Measurements from ENCODE around the gene LTBP3.
"Not testable (repeated sequence)": the region's sequence is repeated elsewhere in the genome, so short reads cannot be mapped to it uniquely, and the experiment has no call there.

LTBP3 gene

GRCh38 chr11:65571940-65572339 is 13.8 kb upstream of the LTBP3 start:
- DNase-seq (ENCODE audit: low read depth in 2 of 2) = no peak

GRCh38 chr11:65571420-65571819 is 13.3 kb upstream of the LTBP3 start:
- DNase-seq (ENCODE audit: low read depth in 2 of 2) = no peak

GRCh38 chr11:65569973-65570918 is 12.1 kb upstream of the LTBP3 start, which contains the start of gene ZNRD2:
TSS of gene ZNRD2 (plus strand) at chr11:65570477. CDS start at chr11:65570492, 15 bp downstream.
- DNase-seq (ENCODE audit: low read depth in 2 of 2) = peak; percentile 94 to 97

GRCh38 chr11:65569164-65569972 is 11.2 kb upstream of the LTBP3 start:
- DNase-seq (ENCODE audit: low read depth in 2 of 2) = no peak

GRCh38 chr11:65565624-65566453 is 7.7 kb upstream of the LTBP3 start:
- DNase-seq (ENCODE audit: low read depth in 2 of 2) = no peak

DNA sequence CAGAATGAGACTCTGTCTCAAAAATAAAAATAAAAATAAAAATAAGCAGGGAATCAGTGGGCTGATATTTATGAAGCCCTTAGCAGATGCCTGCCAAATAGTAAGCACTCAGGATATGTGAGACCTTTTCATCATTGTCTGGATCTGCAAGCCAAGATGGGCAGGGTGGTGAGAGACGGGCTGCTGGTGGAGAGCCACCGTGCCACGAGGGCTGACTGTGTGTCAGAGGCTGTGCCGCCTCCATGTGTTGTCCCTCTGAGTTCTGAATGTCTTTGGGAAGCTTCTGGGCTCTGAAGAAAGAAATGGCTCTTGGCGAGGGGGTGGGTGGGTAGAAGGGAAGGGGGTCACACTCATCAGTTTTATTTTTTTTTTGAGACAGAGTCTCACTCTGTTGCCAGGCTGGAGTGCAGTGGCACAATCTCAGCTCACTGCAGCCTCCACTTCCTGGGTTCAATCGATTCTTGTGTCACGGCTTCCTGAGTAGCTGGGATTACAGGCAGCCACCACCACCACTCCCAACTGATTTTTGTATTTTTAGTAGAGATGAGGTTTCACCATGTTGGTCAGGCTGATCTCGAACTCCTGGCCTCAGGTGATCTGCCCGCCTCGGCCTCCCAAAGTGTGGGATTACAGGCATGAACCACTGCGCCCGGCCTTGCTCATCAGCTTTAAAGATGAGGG is 6.9 kb upstream of the LTBP3 start:
- DNase-seq (ENCODE audit: low read depth in 2 of 2) = not testable (repeated sequence)

- no peak for DNase-seq (ENCODE audit: low read depth in 2 of 2)
These were observed 5.4 kb upstream of the LTBP3 start for GRCh38 chr11:65563601-65564000.

GRCh38 chr11:65562788-65563187 is 4.6 kb upstream of the LTBP3 start:
- no peak for DNase-seq (ENCODE audit: low read depth in 2 of 2)

DNA sequence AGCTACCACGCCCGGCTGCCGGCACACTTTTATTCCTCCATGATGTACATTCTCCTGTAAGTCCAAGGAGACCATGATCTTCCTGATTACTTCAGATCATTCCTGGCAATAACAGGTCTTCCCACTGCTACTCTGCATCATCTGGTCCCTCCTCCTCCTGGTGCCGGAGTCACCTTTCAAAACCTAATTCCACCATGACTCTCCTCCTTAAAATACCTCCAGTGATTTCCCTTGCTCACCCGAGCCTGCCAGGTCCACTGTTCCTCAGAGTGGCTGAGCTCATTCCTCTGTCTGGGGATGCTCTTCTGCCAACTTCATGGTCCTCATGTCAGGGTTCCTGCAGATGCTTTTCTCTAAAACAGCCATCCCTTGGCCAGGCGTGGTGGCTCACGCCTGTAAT is 3.9 kb upstream of the LTBP3 start:
- no peak for DNase-seq (ENCODE audit: low read depth in 2 of 2)

- DNase-seq (ENCODE audit: low read depth in 2 of 2) = no peak
These were observed 2.6 kb upstream of the LTBP3 start for GRCh38 chr11:65560555-65561418.

GRCh38 chr11:65559951-65560537 is 1.9 kb upstream of the LTBP3 start:
- DNase-seq (ENCODE audit: low read depth in 2 of 2) = no peak

DNA sequence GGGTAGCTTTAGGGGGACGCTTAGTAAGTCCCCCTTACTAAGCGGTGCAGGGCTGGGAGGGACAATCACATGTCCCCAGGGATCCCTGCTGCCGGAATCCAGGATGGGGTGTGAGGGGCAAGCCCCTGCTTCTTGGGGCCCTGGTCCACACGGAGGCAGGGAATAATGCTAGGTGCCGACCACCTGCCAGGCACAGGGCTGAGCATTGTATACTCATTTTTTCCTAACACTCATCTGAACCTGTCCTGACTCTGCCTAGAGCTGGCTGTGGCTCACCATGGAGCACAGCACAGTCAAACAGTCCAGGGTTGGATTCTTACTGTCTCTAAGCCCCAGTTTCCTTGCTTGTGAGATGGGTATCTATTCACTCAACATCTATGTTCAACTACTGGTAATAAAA is 1.4 kb upstream of the LTBP3 start:
- DNase-seq (ENCODE audit: low read depth in 2 of 2) = no peak

DNA sequence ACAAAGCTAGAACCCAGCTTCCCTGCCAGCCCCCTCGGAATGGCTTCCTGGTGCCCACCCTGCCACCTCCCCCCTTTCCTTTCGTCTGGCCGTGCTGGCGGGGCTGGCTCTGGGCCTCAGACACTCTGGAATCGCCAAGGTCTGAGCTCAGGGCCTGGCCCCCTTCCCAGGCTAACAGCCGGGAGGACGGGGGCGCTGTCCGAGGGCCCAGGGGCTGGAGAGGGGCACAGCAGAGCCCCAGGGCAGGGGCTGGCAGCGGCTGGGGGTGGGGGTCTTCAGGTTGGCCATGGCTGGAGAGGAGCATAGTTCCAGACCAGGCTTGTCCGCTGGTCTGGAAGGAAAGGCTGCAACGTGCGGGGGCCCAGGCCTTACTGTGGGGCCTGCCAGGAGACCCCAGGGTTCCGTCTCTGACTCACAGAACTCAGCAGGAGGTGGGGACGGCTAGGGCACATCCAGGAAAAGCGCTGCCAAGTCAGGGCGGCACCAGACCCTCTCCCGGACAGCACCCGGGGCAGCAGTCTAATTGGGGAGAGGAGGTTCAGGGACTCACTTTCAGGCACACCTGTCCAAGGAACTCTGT is 861 bp upstream of the LTBP3 start:
- no peak for DNase-seq (ENCODE audit: low read depth in 2 of 2)

GRCh38 chr11:65557280-65558001 is 718 bp downstream of the LTBP3 start:
- no peak for DNase-seq (ENCODE audit: low read depth in 2 of 2)

- DNase-seq (ENCODE audit: low read depth in 2 of 2) = no peak
These were observed 1.5 kb downstream of the LTBP3 start for GRCh38 chr11:65556470-65557279.

DNA sequence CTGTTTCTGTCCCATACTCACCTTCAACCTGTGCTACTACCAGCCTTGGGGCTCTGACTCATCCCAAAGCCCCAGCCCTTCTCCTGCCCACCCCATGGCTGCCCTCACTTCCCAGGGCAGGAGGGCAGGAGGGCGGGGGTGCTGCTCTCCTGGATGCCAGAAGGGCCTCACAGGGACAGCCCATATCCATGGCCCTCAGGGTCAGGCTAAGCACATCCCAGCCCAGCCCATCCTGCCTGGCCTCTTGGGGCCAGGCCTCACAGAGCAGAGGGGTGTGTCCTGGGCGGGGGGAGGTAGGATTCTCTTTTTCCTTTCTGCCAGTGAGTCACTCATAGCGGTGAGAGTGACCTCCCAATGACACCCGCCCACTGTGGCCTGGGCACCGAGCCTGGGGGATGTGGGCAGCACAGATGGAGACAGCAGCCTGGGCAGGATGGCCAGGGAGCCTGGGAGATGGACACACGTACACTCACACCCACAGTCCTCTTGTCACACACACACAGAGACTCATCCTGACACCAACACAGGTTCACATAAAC is 2.4 kb downstream of the LTBP3 start:
- DNase-seq (ENCODE audit: low read depth in 2 of 2) = no peak

- DNase-seq (ENCODE audit: low read depth in 2 of 2) = no peak
These were observed 3.2 kb downstream of the LTBP3 start for GRCh38 chr11:65554842-65555430.
